Lung (tissue), 12 donors: ENCODE data around the gene PNPLA2. TPM values are rescaled to one million over a fixed set of nuclear protein-coding genes. Genes with fewer than 3 reads are reported as not detected.

Experiments
- ATAC-seq: fragments of 200-7000 bp; cut with Tn5 transposase; one replicate; pipeline ENCODE4 v1.9.1; 2020; ENCODE audit warnings: moderate number of reproducible peaks; ENCODE audit not compliant: insufficient read depth, low FRiP score
- DNase-seq, 3 donors: peaks; one replicate each; pipeline ENCODE4 v3.0.0-alpha.2; 2013 to 2017
- H3K27ac ChIP-seq, 2 donors: one replicate each; pipeline ENCODE4 v1.5.1; 2013; ENCODE audit warnings: mild to moderate bottlenecking in 2 of 2, moderate library complexity in 2 of 2, control low read depth in 1 of 2, inconsistent platforms in 1 of 2, low read depth in 1 of 2, low read length in 1 of 2
- H3K27me3 ChIP-seq, 3 donors: one replicate each; pipeline ENCODE4 v1.5.1; 2013; ENCODE audit warnings: low read length in 2 of 3; ENCODE audit not compliant: control insufficient read depth in 3 of 3, insufficient read depth in 3 of 3
- H3K36me3 ChIP-seq, 4 donors: one replicate each; pipeline ENCODE4 v1.5.1; 2013; ENCODE audit warnings: low read length in 4 of 4, mild to moderate bottlenecking in 1 of 4, moderate library complexity in 1 of 4; ENCODE audit not compliant: control insufficient read depth in 4 of 4, insufficient read depth in 4 of 4
- H3K4me1 ChIP-seq, 5 donors: one replicate each; pipeline ENCODE4 v1.5.1; 2013; ENCODE audit warnings: low read length in 5 of 5, mild to moderate bottlenecking in 2 of 5, moderate library complexity in 1 of 5; ENCODE audit not compliant: control insufficient read depth in 5 of 5, insufficient read depth in 5 of 5
- H3K4me3 ChIP-seq: one replicate; pipeline ENCODE4 v1.5.1; 2013; ENCODE audit warnings: mild to moderate bottlenecking, control low read depth, moderate library complexity
- H3K9ac ChIP-seq, 2 donors: one replicate each; pipeline ENCODE4 v1.5.1; 2013; ENCODE audit warnings: low read length in 2 of 2, control low read depth in 1 of 2; ENCODE audit not compliant: insufficient read depth in 1 of 2
- H3K9me3 ChIP-seq, 4 donors: one replicate each; pipeline ENCODE4 v1.5.1; 2013; ENCODE audit warnings: low read length in 3 of 4, mild to moderate bottlenecking in 1 of 4, moderate library complexity in 1 of 4; ENCODE audit not compliant: control insufficient read depth in 4 of 4, insufficient read depth in 3 of 4
- WGBS, 2 donors: extraction: QIAGEN DNeasy Blood & Tissue Kit; methylation state at CpG; one replicate each; pipeline ENCODE4 v1.1.7; 2013; 5-methylcytosine and 5-hydroxymethylcytosine counted together
- polyA plus RNA-seq, 2 donors: library from polyadenylated mRNA; stranded (reverse); fragments of 200-250 nt; gene quantifications; one replicate each; pipeline ENCODE4 v1.2.1, GENCODE V29; 2013
- total RNA-seq, 2 donors: library from RNA; depleted of rRNA in 1 of 2; stranded (reverse); fragments of >200 nt in 1 of 2; gene quantifications; one replicate each; pipeline ENCODE4 v1.2.1, GENCODE V29; 2014 to 2021
- TF ChIP-seq, protein P1 (sequence below): IDR thresholded peaks from 2 replicates; pipeline ENCODE4 v1.5.1; 2012; ENCODE audit warnings: mild to moderate bottlenecking; ENCODE audit errors: control extremely low read depth, extremely low read depth
- donor health status: control.
- donor health status: control.
- donor health status: Bipolar disorder and iron deficiency.
- donor health status: healthy.
- donor health status: DM: yes; HTN: yes; CAD: no.

The PNPLA2 gene
- total and polyA plus RNA-seq, 4 donors, result 65.1 to 160 (median 84.2) TPM

DNA sequence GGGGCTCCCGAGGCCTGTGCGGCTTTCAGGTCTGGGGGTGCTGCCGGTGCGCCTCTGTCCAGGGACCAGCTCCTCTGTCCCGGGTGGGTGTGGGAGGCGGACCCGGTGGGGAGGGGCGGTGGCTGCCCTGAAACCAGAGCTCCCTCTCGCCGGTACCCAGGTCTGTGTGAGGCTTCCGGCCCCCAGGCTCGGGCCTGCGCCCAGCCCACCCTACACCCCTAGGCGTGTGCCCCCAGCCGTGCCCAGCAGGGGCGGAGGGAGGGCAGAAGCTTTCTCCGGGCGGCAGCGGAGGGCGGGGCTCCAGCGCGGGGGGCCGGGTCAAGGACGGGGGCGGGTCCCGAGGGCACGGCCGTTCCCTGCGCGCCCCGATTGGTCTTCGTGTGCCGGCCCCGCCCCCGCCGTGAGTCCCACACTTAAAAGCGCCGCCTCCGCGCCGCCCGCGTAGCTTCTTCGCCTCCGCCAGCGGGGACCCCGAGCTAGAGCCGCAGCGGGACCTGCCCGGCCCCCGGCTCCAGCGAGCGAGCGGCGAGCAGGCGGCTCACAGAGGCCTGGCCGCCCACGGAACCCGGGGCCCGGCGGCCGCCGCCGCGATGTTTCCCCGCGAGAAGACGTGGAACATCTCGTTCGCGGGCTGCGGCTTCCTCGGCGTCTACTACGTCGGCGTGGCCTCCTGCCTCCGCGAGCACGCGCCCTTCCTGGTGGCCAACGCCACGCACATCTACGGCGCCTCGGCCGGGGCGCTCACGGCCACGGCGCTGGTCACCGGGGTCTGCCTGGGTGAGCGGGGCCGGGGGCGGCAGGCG is 616 bp downstream of the PNPLA2 start:
- DNase-seq (peak; percentile 90 to 94 (median 90)), ATAC-seq (peak; percentile 90)
- H3K9me3 ChIP-seq, result peaks cover 0 to under 1% (median 0%) of the 10 kb centered on the region in 4 donors
- H3K36me3 ChIP-seq, result peaks cover 0 to 29% (median 1%) of the 10 kb centered on the region in 4 donors
- peak overlapping the region; percentile 85 for H3K4me3 ChIP-seq
- TF ChIP-seq, protein P1, sequence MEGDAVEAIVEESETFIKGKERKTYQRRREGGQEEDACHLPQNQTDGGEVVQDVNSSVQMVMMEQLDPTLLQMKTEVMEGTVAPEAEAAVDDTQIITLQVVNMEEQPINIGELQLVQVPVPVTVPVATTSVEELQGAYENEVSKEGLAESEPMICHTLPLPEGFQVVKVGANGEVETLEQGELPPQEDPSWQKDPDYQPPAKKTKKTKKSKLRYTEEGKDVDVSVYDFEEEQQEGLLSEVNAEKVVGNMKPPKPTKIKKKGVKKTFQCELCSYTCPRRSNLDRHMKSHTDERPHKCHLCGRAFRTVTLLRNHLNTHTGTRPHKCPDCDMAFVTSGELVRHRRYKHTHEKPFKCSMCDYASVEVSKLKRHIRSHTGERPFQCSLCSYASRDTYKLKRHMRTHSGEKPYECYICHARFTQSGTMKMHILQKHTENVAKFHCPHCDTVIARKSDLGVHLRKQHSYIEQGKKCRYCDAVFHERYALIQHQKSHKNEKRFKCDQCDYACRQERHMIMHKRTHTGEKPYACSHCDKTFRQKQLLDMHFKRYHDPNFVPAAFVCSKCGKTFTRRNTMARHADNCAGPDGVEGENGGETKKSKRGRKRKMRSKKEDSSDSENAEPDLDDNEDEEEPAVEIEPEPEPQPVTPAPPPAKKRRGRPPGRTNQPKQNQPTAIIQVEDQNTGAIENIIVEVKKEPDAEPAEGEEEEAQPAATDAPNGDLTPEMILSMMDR, result no peak
- no peaks in the 10 kb centered on the region for H3K27me3 ChIP-seq
- H3K9ac ChIP-seq, result peak overlapping the region; percentile 4 to 46
- H3K4me1 ChIP-seq, result peaks cover 4 to 23% (median 5%) of the 10 kb centered on the region in 5 donors
- 1% methylated on average over 60 to 96 of the region's 96 CpGs for WGBS, 2 donors
- H3K27ac ChIP-seq, result peak overlapping the region; percentile 94 to 95

DNA sequence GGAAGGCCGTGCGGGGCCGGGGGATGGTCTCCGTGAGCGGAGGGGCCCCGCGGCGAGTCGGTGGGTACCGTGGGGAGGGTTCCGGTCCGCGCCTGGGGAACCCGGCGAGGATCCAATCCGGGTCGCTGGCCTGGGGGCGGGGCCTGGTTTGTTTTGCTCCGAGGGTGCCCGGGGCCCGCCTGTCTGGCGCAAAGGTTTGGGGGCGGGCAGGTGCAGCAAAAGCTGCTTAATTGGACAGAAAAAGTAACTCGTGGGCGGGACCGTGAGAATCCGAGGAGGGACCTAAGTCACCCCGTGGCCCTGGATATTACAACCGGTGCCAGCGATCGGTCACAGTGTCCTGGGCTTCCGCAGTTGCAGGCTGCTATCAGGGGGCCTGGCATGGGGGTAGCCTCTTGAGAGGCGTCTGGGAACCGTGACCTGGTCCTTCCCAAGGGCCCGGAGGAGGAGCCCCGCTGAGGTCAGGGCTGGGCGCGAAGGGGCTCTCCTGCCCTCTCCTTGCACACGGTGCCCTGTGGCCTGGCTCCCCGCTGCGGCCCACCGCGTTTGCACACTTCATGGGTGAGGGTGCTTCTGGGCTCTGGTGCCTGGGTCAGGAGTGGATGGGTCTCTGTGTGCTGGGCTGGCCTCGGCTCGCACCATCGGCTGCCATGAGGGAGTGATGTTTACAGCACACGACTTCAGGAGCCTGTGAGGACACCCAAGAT is 1.4 kb downstream of the PNPLA2 start:
- TF ChIP-seq, protein P1, result no peak
- peak overlapping the region; percentile 94 to 95 for H3K27ac ChIP-seq
- H3K9ac ChIP-seq, result peak overlapping the region in 1 of 2 donors; percentile 37
- H3K4me1 ChIP-seq, result peaks cover 4 to 25% (median 5%) of the 10 kb centered on the region in 5 donors
- H3K4me3 ChIP-seq, result peak overlapping the region; percentile 85
- DNase-seq, result peak; percentile 57 to 76 (median 75)
- peaks cover 0 to 3% (median 0%) of the 10 kb centered on the region in 4 donors for H3K9me3 ChIP-seq
- peak; percentile 50 for ATAC-seq
- peaks cover 0 to 37% (median 2%) of the 10 kb centered on the region in 4 donors for H3K36me3 ChIP-seq
- no peaks in the 10 kb centered on the region for H3K27me3 ChIP-seq
- WGBS, 2 donors, result 2 to 5% methylated on average over 38 to 47 of the region's 47 CpGs

DNA sequence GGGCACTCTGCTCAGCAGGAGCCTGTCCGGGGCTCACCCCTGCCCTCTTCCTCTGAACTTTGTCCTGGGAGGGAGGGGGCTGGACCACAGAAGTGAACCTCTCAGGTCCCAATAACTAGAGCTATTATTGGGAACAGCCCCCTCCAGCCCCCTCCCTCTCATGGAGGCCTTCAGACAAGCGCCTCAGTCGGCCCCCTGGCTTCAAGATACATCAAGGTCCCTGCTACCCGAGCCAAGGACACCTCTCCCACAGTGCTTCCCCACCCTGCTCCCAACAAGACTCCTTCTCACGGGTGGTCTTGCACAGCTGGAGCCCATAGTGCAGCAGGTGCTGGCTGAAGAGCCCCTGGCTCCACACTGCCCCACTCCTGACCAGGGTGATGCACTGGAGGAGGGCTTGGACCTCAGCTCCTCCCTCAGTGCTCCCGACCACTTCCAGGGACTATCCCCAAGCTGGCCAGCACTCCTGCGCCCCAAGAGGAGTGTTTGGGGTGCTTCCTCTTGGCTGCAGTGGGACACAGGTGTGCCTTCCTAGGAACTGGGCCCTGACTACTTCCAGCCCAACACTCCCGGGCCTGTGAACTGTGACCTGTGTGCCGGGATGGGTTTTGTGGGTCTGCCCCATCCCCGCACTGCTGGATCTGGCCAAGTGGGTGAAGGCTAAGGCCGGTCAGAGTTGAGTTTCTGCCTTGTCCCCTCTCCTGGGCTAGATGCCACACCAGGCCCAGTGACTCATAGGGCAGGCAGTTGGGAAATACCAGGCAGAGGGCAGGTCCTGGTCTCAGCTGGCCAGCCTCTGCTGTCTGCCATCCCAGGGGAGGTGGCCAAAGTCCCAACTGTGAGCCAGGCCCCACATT is 2.2 kb downstream of the PNPLA2 start:
- TF ChIP-seq, protein P1, result no peak
- Histone ChIP-seq H3K9me3 (peaks cover 0 to 3% (median 0%) of the 10 kb centered on the region in 4 donors), H3K9ac (peak overlapping the region in 1 of 2 donors; percentile 37), H3K4me1 (peaks cover 4 to 25% (median 13%) of the 10 kb centered on the region in 5 donors), H3K27me3 (peaks cover 0 to 3% (median 0%) of the 10 kb centered on the region in 3 donors), H3K4me3 (no peak overlapping the region), H3K36me3 (peaks cover 0 to 36% (median 2%) of the 10 kb centered on the region in 4 donors), H3K27ac (peak overlapping the region; percentile 94 to 95)
- DNase-seq (no peak), ATAC-seq (peak; percentile 36)
- WGBS, 2 donors, result 47 to 49% methylated on average over 10 to 11 of the region's 11 CpGs
